ENCODE results near the gene VSIG1. TPM values are rescaled to one million over a fixed set of nuclear protein-coding genes. Genes with fewer than 3 reads are reported as not detected.

The VSIG1 gene
- total RNA-seq, 1 experiment from 2014 or later = 1.5 TPM

GRCh38 chrX:108019382-108019875 is 25.4 kb upstream of the VSIG1 start:
- no peak overlapping the region for H2AK5ac ChIP-seq (ENCODE audit: insufficient read length, low read length)
- H4K91ac ChIP-seq (ENCODE audit: insufficient read length, low read depth, low read length) = no peak overlapping the region
- H3K27me3 ChIP-seq (ENCODE audit: insufficient read depth, low read length) = no peaks in the 10 kb centered on the region
- no peak overlapping the region for H3K56ac ChIP-seq (ENCODE audit: insufficient read length, low read depth, low read length)
- no peak overlapping the region for H3K14ac ChIP-seq (ENCODE audit: insufficient read depth, low read length)
- H4K20me1 ChIP-seq (ENCODE audit: control insufficient read depth, insufficient read depth, insufficient read length) = no peaks in the 10 kb centered on the region
- 0 out of 4 replicates have a peak, but pooled peaks cover 0 to 5% of the 10 kb centered on the region in 2 experiments for H3K4me1 Mint-ChIP-seq
- no peaks in the 10 kb centered on the region for H3K9me3 ChIP-seq (ENCODE audit: control insufficient read depth, low read depth, low read length)
- H3K9me3 Mint-ChIP-seq = peaks cover 7 to 21% of the 10 kb centered on the region in 2 experiments; a peak in 4 of 5 replicates
- H3K27ac ChIP-seq (ENCODE audit: insufficient read length, low read depth, low read length) = no peak overlapping the region
- no peak overlapping the region for H3K4ac ChIP-seq (ENCODE audit: low read depth, low read length)
- H4K8ac ChIP-seq (replicated peaks; ENCODE audit: insufficient read length, low read depth, low read length) = no peak overlapping the region
- no peak overlapping the region for H2BK20ac ChIP-seq (ENCODE audit: low read depth, low read length, poor library complexity, severe bottlenecking)
- no peak overlapping the region for H2BK120ac ChIP-seq (ENCODE audit: low read depth, low read length, poor library complexity, severe bottlenecking)
- no peak overlapping the region for H3K9ac ChIP-seq (ENCODE audit: extremely low read depth, insufficient read length, low read length)
- H4K5ac ChIP-seq (ENCODE audit: insufficient read length, low read depth, low read length) = no peak overlapping the region
- no peak overlapping the region for H3K4me3 Mint-ChIP-seq
- H3K4me1 ChIP-seq (ENCODE audit: insufficient read depth, low read length) = no peaks in the 10 kb centered on the region
- H2BK15ac ChIP-seq (ENCODE audit: low read depth, low read length) = no peak overlapping the region
- H3K23ac ChIP-seq (ENCODE audit: insufficient read length, low read depth, low read length) = no peak overlapping the region
- H3K23me2 ChIP-seq (ENCODE audit: insufficient read length, low read depth, low read length, poor library complexity, severe bottlenecking) = no peaks in the 10 kb centered on the region
- 0 out of 7 replicates have a peak, but pooled peaks cover 0 to 2% (median 0%) of the 10 kb centered on the region in 3 experiments for H3K36me3 Mint-ChIP-seq (ENCODE audit: insufficient read depth in 1 of 3, low read depth in 3 of 3)
- H3T11ph ChIP-seq (ENCODE audit: low read length) = no peak overlapping the region
- H3K79me2 ChIP-seq (ENCODE audit: insufficient read depth, low read length) = no peaks in the 10 kb centered on the region
- H3K18ac ChIP-seq (ENCODE audit: insufficient read length, low read depth, low read length) = no peak overlapping the region
- no peak overlapping the region for H3K4me2 ChIP-seq (ENCODE audit: insufficient read depth, insufficient read length, low read length)
- H2BK12ac ChIP-seq (ENCODE audit: insufficient read length, low read depth, low read length) = no peak overlapping the region
- no CpG with 5 or more reads among the region's 3 CpGs for WGBS (ENCODE audit: extremely low coverage, insufficient read length, low lambda C conversion rate)
- H3K79me1 ChIP-seq (ENCODE audit: insufficient read depth, low read depth, low read length, poor library complexity, severe bottlenecking) = no peaks in the 10 kb centered on the region
- no peak for TF ChIP-seq CTCF (conservative IDR thresholded peaks at IDR 0.05)
- H3K27me3 Mint-ChIP-seq (ENCODE audit: low read depth) = no peaks in the 10 kb centered on the region; the same call in 1 of the 2 replicates
- no peak for DNase-seq
- H3K27ac Mint-ChIP-seq = no peak overlapping the region
- no peak overlapping the region for H2BK5ac ChIP-seq (ENCODE audit: insufficient read length, low read length)
- H2AFZ ChIP-seq (ENCODE audit: low read length) = no peak overlapping the region
